ENCODE data around the gene BTG2. TPM values are rescaled to one million over a fixed set of nuclear protein-coding genes. Genes with fewer than 3 reads are reported as not detected.

Gene BTG2
- total RNA-seq, 3 donors from 2014 or later (not counting 1 experiment from before 2014, with no cell fraction given), result 499 to 1,024 (median 851) TPM

DNA sequence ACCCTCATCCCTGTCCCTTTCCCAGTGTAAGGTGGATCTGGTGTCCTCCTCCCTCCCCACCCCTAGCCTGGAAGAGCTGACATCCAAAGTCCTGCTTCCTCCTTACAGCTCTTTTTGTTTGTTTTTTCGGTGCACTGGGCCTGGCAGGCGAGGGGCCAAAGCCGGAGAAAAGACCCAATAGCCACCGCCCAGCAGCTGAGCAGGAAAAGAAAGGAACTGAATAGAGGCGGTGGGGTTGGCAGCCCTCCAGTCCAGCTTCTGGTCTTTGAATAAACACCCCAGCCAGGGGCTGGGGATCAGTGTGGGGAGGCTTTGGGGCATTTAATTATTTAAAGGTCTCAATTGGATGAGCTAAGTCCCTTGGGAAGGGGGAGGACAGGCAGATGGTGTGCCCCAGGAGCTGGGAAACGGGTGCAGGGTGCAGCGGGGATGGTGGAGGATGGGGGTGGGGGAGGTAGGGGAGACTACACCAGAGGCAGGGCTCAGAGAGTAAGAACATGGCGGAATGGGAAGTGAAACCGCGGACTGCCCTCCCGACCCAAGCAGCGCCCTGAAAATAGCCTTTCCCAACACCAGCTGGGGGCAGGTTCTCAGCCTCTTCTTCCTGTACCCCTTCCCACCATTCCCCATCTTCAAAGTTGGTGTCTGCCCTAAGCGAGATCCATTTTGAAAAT lies 20.2 kb downstream of the BTG2 start:
- DNase-seq (no peak), ATAC-seq (no peak)
- WGBS (ENCODE audit: insufficient coverage), result 40% methylated on average over 13 of the region's 13 CpGs
- TF ChIP-seq, protein P1, sequence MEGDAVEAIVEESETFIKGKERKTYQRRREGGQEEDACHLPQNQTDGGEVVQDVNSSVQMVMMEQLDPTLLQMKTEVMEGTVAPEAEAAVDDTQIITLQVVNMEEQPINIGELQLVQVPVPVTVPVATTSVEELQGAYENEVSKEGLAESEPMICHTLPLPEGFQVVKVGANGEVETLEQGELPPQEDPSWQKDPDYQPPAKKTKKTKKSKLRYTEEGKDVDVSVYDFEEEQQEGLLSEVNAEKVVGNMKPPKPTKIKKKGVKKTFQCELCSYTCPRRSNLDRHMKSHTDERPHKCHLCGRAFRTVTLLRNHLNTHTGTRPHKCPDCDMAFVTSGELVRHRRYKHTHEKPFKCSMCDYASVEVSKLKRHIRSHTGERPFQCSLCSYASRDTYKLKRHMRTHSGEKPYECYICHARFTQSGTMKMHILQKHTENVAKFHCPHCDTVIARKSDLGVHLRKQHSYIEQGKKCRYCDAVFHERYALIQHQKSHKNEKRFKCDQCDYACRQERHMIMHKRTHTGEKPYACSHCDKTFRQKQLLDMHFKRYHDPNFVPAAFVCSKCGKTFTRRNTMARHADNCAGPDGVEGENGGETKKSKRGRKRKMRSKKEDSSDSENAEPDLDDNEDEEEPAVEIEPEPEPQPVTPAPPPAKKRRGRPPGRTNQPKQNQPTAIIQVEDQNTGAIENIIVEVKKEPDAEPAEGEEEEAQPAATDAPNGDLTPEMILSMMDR (IDR thresholded peaks at IDR 0.05), result no peak
- Mint-ChIP-seq H3K9me3 (no peaks in the 10 kb centered on the region), H3K27ac (peak overlapping the region; percentile 94 to 99), H3K27me3 (ENCODE audit: low read depth in 2 of 2) (no peaks in the 10 kb centered on the region), H3K4me3 (peak overlapping the region; percentile 61), H3K36me3 (no peaks in the 10 kb centered on the region), H3K4me1 (peaks cover 79 to 82% of the 10 kb centered on the region in 2 donors)
- Histone ChIP-seq H3K9me3 (ENCODE audit: control insufficient read depth, insufficient read depth, low read length) (no peaks in the 10 kb centered on the region), H3K27me3 (ENCODE audit: control insufficient read depth, insufficient read depth, low read length) (no peaks in the 10 kb centered on the region), H3K36me3 (ENCODE audit: control insufficient read depth, insufficient read depth, low read length) (no peaks in the 10 kb centered on the region), H3K4me3 (ENCODE audit: low read length) (peak overlapping the region; percentile 17), H3K27ac (ENCODE audit: low read length) (peak overlapping the region; percentile 95), H3K4me1 (ENCODE audit: control insufficient read depth, insufficient read depth, low read length) (peaks cover 79% of the 10 kb centered on the region)
- intact Hi-C loops (cut with micrococcal nuclease), result loop anchor here (10.0 kb wide), 1 partner anchor 1959 kb away; no protein-coding TSS in a partner anchor

GRCh38 chr1:203326830-203327683 lies 21.7 kb downstream of the BTG2 start:
- H3K36me3 ChIP-seq (ENCODE audit: control insufficient read depth, insufficient read depth, low read length), result no peaks in the 10 kb centered on the region
- peak; percentile 96 to 97 for DNase-seq
- no peaks in the 10 kb centered on the region for H3K9me3 ChIP-seq (ENCODE audit: control insufficient read depth, insufficient read depth, low read length)
- no peaks in the 10 kb centered on the region for H3K27me3 ChIP-seq (ENCODE audit: control insufficient read depth, insufficient read depth, low read length)
- intact Hi-C loops (cut with micrococcal nuclease), result loop anchor here (1.0 to 10.0 kb wide), 4 partner anchors 22 to 1958 kb away; partner anchors contain the start of gene BTG2
- H3K9me3 Mint-ChIP-seq, result no peaks in the 10 kb centered on the region
- H3K4me1 Mint-ChIP-seq, result peaks cover 64 to 67% of the 10 kb centered on the region in 2 donors
- no peaks in the 10 kb centered on the region for H3K27me3 Mint-ChIP-seq (ENCODE audit: low read depth in 2 of 2)
- TF ChIP-seq, protein P1 (IDR thresholded peaks at IDR 0.05), result no peak
- H3K4me3 Mint-ChIP-seq, result peak overlapping the region; percentile 82
- peak overlapping the region; percentile 94 to 99 for H3K27ac Mint-ChIP-seq
- 4% methylated on average over 49 of the region's 49 CpGs for WGBS (ENCODE audit: insufficient coverage)
- peak overlapping the region; percentile 95 for H3K27ac ChIP-seq (ENCODE audit: low read length)
- H3K36me3 Mint-ChIP-seq, result no peaks in the 10 kb centered on the region
- ATAC-seq, result peak; percentile 74 to 91 (median 80)
- peak overlapping the region; percentile 37 for H3K4me3 ChIP-seq (ENCODE audit: low read length)
- H3K4me1 ChIP-seq (ENCODE audit: control insufficient read depth, insufficient read depth, low read length), result peaks cover 64% of the 10 kb centered on the region

DNA sequence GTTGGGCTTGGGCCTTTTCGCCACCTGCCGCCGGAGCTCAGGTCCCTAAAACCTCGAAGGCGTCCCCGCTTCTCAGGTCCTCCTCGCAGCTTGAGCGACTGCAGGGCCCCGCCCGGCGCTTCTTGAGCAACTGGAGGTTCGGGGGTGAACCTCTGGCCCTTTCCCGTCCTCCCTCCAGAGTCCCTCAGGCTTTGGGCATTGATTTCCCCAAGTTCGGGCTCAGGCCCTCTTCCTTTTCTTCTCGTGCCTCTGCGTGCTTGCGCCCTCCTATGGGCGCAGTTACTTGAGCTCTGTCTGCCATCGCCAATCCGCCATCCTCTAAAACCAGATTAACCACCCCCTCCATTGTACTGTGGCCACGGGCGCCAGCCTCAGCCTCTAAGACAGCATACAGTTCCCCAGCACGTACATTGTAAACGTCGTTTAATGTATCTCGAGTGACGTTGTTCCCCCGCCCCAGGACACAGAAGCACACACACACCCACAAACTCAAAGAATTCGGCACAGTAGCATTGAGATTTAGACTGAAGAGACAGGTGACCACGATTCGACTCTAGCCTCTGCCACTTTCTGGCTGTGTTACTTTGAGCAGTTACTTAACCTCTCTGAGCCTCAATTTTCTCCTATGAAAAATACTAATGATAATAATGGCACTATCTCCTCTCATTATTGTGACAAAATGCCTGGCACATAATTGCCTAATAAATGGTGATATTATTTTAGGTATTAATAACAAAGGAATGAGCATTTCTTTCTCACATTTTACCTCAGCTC lies 22.6 kb downstream of the BTG2 start:
- Histone ChIP-seq H3K4me3 (ENCODE audit: low read length) (peak overlapping the region; percentile 36), H3K36me3 (ENCODE audit: control insufficient read depth, insufficient read depth, low read length) (no peaks in the 10 kb centered on the region), H3K9me3 (ENCODE audit: control insufficient read depth, insufficient read depth, low read length) (no peaks in the 10 kb centered on the region), H3K27ac (ENCODE audit: low read length) (peak overlapping the region; percentile 95), H3K27me3 (ENCODE audit: control insufficient read depth, insufficient read depth, low read length) (no peaks in the 10 kb centered on the region), H3K4me1 (ENCODE audit: control insufficient read depth, insufficient read depth, low read length) (peaks cover 56% of the 10 kb centered on the region)
- peaks cover 56 to 59% of the 10 kb centered on the region in 2 donors for H3K4me1 Mint-ChIP-seq
- ATAC-seq, result peak; percentile 60 to 84 (median 75)
- DNase-seq, result peak; percentile 77 to 93
- WGBS (ENCODE audit: insufficient coverage), result 2% methylated on average over 29 of the region's 31 CpGs
- H3K27ac Mint-ChIP-seq, result peak overlapping the region; percentile 94 to 99
- H3K9me3 Mint-ChIP-seq, result no peaks in the 10 kb centered on the region
- H3K27me3 Mint-ChIP-seq (ENCODE audit: low read depth in 2 of 2), result no peaks in the 10 kb centered on the region
- H3K4me3 Mint-ChIP-seq, result peak overlapping the region; percentile 82
- intact Hi-C loops (cut with micrococcal nuclease), result loop anchor here (1.0 to 10.0 kb wide), 4 partner anchors 23 to 1957 kb away; partner anchors contain the start of gene BTG2
- TF ChIP-seq, protein P1 (IDR thresholded peaks at IDR 0.05), result no peak
- H3K36me3 Mint-ChIP-seq, result no peaks in the 10 kb centered on the region

Data from natural killer cell (primary cell).